Right lobe of liver (tissue), 4 donors: ENCODE measurements around the gene IFFO2.

Experiments
- POLR2A ChIP-seq: fragments of 450-650 bp; IDR thresholded peaks from one replicate; pipeline ENCODE4 v1.6.1; 2017; ENCODE audit warnings: antibody characterized with exemption, mild to moderate bottlenecking
- TF ChIP-seq, protein P1 (sequence below), 4 donors: fragments of 200-600 bp in 3 of 4; fragments of 450-650 bp in 1 of 4; IDR thresholded peaks; one replicate each; pipeline versions ENCODE4 v1.5.1 to v1.8.0; 2016 to 2022; ENCODE audit warnings: antibody characterized with exemption in 4 of 4, mild to moderate bottlenecking in 2 of 4
- donor health status: DM: no; HTN: no; CAD: no.
- donor health status: DM: no; HTN: no; CAD: no.
- donor health status: DM: no; HTN: yes; CAD: no.

DNA sequence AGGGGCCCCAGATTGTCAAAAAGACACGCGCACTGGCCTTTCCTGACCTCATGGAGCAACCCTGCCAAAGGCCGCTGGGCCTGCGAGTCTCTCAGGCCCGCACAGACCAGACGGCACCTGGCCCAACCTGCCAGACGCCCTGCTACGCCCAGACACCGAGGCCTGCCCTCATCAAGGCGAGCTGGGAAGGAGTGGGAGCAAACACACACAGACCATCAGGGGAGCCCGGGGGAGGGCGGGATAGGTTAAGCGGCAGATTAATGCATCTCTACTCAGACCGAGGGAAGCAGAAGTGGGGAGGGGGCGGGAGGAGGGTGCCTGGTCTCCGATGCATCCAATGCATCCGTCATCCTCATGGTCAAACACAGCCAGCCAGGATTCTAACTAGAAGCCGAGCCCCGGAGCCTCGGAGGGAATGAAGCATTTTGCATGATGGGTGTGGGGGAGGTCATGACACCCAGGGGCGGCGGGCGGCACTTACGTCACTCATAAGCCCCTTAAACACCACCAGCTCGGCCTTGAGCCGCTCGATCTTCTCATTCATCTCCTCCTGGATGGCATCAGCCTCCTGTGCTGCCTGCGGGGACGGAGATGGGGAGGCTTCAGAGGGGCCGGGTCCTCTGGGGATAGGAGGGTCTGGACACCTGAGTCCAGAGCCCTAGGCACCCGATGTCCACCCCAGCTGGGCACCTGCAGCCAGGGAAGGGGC is 37.1 kb downstream of the IFFO2 start:
- no peak for TF ChIP-seq POLR2A
- TF ChIP-seq, protein P1, sequence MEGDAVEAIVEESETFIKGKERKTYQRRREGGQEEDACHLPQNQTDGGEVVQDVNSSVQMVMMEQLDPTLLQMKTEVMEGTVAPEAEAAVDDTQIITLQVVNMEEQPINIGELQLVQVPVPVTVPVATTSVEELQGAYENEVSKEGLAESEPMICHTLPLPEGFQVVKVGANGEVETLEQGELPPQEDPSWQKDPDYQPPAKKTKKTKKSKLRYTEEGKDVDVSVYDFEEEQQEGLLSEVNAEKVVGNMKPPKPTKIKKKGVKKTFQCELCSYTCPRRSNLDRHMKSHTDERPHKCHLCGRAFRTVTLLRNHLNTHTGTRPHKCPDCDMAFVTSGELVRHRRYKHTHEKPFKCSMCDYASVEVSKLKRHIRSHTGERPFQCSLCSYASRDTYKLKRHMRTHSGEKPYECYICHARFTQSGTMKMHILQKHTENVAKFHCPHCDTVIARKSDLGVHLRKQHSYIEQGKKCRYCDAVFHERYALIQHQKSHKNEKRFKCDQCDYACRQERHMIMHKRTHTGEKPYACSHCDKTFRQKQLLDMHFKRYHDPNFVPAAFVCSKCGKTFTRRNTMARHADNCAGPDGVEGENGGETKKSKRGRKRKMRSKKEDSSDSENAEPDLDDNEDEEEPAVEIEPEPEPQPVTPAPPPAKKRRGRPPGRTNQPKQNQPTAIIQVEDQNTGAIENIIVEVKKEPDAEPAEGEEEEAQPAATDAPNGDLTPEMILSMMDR (IDR thresholded peaks at IDR 0.05), result no peak
